WI38 (cell line): ENCODE data around the gene AOC2.
"Not testable (repeated sequence)": the region's sequence is repeated elsewhere in the genome, so short reads cannot be mapped to it uniquely, and the experiment has no call there.

Experiments used
- H3K4me3 ChIP-seq: 2 replicates; pipeline ENCODE4 v1.5.1; 2011; ENCODE audit warnings: low read depth, mild to moderate bottlenecking, control low read depth, low read length
- TF ChIP-seq, protein P1 (sequence below): IDR thresholded peaks from 2 replicates; pipeline ENCODE4 v1.5.1; 2012; ENCODE audit warnings: low read depth, mild to moderate bottlenecking, control low read depth, low read length

Gene AOC2

DNA sequence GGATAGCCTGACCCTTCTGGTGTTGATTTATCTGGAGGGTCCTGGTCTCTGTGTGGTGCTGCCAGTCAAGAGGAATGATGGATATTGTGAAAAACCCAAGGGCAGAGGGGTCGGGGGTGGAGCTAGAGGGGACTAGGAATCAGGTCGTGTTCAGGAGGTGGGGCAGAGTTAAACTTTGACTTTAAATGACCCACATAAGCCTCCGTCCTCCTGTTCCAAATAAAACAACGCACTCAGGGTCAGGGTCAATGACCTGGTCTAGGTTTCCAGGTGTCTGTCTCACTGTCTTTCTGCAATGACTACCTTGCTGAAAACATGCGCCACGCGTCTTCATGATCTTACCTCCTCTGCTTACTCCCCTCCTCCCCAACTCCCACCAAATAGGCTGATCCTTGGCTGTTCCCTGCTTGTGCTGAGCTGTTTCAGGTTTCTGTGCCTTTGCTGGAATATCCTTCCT, 21.3 kb downstream of the AOC2 start:
- TF ChIP-seq, protein P1, sequence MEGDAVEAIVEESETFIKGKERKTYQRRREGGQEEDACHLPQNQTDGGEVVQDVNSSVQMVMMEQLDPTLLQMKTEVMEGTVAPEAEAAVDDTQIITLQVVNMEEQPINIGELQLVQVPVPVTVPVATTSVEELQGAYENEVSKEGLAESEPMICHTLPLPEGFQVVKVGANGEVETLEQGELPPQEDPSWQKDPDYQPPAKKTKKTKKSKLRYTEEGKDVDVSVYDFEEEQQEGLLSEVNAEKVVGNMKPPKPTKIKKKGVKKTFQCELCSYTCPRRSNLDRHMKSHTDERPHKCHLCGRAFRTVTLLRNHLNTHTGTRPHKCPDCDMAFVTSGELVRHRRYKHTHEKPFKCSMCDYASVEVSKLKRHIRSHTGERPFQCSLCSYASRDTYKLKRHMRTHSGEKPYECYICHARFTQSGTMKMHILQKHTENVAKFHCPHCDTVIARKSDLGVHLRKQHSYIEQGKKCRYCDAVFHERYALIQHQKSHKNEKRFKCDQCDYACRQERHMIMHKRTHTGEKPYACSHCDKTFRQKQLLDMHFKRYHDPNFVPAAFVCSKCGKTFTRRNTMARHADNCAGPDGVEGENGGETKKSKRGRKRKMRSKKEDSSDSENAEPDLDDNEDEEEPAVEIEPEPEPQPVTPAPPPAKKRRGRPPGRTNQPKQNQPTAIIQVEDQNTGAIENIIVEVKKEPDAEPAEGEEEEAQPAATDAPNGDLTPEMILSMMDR, result no peak
- no peak overlapping the region for H3K4me3 ChIP-seq

DNA sequence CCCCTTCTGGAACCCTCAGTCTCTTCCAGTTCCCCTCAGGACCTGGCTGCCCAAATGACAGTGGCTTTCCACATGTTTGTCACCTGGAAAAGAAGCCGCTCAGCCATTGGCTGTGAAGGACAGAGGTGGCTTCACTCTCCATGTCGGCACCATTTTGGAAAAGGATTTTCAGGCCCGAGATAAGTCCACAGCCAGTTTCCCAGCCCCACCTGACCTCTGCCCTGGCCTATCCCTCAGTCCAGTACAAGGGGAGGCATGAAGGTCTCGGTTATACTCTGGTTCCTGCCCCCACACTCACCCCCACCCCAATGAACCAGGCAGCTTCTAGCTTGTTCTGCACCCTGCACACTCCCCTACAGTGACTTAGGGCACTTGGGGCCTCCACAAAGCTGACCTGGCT, 21.8 kb downstream of the AOC2 start:
- no peak overlapping the region for H3K4me3 ChIP-seq
- TF ChIP-seq, protein P1, result no peak

DNA sequence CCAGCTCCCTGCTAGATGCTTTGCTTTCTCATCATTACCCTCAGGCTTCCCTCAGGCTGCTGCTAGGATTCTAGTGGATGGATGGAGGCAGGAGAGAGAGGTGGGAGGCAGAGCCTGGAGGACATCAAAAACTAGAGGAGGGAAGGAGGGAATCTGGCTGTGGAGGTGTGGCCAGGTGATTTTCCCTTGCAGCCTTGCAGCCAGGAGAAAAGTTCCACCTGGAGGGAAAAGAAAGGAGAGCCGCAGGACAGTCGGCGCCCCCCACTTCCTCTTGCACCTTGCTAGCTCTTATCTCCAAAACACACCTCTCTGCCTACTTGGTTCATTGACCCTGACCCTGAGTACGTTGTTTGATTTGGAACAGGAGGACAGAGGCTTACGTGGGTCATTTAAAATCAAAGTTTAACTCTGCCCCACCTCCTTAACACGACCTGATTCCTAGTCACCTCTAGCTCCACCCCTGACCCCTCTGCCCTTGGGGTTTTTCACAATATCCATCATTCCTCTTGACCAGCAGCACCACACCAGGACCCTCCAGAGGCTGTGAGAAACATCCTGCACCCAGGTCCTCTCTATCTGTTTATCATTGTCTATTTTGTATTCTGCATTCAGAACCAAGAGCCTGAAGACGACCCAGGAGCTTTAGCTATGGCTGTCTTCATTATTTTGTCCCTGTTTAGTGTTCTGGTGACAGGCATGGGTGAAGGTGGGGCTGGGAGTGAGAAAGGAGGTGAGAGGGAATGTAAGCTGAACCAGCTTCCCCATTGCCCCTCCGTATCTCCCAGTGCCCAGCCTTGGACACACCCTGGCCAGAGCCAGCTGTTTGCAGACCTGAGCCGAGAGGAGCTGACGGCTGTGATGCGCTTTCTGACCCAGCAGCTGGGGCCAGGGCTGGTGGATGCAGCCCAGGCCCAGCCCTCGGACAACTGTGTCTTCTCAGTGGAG, 22.5 kb downstream of the AOC2 start:
- H3K4me3 ChIP-seq, result no peak overlapping the region
- TF ChIP-seq, protein P1, result no peak

DNA sequence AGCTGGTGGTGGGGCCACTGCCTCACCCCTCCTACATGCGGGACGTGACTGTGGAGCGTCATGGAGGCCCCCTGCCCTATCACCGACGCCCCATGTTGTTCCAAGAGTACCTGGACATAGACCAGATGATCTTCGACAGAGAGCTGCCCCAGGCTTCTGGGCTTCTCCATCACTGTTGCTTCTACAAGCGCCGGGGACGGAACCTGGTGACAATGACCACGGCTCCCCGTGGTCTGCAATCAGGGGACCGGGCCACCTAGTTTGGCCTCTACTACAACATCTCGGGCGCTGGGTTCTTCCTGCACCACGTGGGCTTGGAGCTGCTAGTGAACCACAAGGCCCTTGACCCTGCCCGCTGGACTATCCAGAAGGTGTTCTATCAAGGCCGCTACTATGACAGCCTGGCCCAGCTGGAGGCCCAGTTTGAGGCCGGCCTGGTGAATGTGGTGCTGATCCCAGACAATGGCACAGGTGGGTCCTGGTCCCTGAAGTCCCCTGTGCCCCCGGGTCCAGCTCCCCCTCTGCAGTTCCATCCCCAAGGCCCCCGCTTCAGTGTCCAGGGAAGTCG, 23.4 kb downstream of the AOC2 start:
- H3K4me3 ChIP-seq, result not testable (repeated sequence)

DNA sequence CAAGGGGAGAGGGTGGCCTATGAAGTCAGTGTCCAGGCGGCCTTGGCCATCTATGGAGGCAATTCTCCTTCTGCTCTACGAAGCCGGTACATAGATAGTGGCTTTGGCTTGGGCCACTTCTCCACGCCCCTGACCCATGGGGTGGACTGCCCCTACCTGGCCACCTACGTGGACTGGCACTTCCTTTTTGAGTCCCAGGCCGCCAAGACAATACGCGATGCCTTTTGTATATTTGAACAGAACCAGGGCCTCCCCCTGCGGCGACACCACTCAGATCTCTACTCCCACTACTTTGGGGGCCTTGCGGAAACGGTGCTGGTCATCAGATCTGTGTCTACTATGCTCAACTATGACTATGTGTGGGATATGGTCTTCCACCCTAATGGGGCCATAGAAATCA, 24.0 kb downstream of the AOC2 start:
- H3K4me3 ChIP-seq, result no peak overlapping the region
- TF ChIP-seq, protein P1, result no peak

DNA sequence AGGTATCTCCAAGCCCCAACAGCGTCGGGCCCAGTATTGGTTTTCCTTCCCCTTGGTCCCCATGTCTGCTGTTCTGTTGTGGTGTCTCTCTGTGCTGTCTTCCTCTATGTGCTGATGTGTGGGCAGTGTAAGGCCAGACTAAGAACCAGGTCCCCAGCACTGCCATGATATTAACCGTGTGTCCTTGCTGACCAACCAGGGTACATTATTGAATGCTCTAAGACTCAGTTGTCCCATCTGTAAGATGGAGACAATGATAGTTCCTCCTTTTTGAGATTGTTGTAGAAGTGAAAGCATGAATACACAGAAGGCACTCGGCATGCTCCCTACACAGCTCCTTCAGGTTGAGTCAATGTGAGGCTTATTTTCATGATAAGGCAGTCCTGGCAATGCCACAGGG, 27.3 kb downstream of the AOC2 start:
- H3K4me3 ChIP-seq, result no peak overlapping the region
- TF ChIP-seq, protein P1, result no peak

DNA sequence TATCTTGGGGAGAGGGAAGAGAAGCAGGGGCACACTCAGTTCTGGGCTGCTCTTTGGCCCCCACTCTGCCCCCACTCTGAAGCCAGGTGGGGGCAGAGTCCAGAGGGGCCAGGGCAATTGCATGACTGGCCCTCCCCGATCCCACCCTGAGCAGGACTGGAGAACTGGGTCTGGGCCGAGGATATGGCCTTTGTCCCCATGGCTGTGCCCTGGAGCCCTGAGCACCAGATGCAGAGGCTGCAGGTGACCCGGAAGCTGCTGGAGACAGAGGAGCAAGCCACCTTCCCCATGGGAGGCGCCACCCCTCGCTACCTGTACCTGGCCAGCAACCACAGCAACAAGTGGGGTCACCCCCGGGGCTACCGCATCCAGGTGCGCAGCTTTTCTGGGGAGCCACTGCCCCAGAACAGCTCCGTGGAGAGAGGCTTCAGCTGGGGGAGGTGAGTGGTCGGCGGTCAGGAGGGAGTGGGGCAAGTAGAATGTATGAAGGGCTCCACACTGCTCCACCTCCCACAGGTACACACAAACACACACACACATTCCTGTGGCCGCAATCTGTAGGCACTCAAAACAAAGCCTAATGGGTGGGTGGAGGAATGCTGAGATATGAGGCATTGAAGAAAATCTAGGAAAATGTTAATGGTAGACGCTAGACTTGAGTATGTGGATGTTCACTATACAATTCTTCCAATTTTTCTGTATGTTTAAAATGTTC, 28.0 kb downstream of the AOC2 start:
- TF ChIP-seq, protein P1, result no peak
- H3K4me3 ChIP-seq, result no peak overlapping the region
